HG03558 (cell line): ENCODE results near the gene CDH13.

Experiments
- ATAC-seq: cut with Tn5 transposase; IDR thresholded peaks from one replicate; pipeline ENCODE4 v1.9.1; 2021; ENCODE audit warnings: moderate number of reproducible peaks; ENCODE audit not compliant: unreplicated experiment; ENCODE audit errors: extremely low read depth

CDH13 gene

DNA sequence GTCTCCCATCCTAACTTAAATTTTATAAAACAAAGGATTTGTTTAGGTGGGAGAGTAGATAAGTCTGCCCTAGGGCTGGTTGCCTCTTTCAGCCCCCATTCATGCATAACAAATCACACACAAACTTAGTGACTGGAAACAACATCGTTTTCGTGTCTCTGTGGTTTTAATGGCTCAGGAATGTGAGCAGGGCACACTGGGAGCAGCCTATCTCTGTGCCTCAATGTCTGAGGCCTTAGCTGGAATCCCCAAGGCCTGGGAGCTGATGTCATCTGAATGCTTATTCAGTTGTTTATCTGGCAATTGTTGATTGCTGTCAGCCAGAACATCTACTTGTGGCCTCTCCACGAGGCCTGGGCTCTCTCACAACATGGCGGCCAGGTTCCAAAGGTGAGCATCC is 1079.1 kb downstream of the CDH13 start:
- no peak for ATAC-seq

DNA sequence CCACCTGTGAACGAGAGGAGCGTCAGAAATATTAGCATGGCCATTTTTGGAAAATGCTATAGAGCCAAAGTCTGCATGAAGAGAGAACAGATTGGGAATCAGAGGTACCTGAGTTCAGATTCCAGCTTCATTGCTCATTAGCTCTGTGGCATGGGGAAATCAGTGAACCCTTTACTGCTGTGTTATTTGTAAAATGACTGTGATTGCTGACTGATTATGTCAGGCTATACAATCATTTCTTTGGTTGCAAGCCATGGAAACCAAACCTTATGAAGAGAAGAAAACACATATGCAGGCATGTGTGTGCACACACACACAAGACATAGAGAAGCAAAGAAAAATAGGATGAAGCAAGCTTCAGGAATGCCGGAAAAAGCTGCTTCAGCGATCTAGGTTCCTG is 1079.6 kb downstream of the CDH13 start:
- no peak for ATAC-seq

DNA sequence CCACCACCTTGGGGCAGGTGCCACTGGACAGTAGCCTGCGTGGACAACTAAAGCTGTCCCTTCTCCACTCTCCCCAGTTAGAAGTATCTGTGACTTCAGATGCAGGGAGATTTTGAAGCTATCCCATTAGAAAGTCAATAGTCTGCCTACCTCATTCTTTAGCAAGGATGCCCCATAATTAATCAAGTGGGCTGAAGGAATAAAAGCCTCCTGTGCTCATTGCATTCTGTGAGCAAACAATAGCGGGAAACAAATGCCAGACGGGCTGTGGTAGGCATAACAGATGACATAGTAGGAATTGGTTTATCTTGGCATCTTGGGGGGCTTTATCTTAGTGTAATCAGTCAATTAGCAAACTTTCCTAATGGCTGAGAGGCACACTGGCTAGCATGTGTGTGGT is 1084.3 kb downstream of the CDH13 start:
- ATAC-seq = no peak

DNA sequence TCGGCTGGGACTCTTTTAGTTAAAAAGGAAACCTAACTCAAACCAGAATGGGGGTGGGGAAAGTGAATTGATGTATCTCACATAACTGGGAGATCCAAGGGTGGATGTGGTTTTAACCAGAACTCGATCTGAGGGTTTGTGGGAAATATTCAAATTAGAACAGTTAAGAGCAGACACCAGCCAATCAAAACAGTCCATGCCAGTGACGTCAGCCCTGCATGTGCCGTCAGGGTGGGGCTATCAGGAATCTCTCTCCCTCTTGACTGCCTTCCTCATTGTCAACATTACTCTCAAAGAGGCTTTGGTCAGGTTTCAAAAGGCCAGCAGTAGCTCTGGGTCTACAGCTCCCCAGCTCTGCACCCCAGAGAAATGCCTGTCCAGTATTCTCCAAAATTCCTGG is 1086.8 kb downstream of the CDH13 start:
- ATAC-seq = no peak

DNA sequence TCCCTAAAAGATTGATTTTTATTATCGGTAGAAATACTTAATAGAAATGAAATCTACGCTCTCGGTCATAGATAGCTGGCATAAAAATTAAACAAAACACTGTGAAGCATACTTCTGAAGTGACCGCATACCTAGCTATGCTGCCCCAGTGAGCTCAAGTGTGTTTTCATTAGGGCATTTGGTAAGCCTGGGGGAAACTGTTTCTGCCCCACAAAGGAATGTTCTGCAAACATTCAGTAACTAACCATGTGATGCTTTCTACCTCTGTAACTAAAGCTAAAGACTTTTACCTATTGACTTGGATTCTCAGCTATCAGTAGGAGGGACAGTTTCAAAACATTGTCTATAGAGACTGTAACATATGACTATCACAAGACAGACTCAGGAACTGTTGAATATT is 1087.5 kb downstream of the CDH13 start:
- ATAC-seq = no peak

DNA sequence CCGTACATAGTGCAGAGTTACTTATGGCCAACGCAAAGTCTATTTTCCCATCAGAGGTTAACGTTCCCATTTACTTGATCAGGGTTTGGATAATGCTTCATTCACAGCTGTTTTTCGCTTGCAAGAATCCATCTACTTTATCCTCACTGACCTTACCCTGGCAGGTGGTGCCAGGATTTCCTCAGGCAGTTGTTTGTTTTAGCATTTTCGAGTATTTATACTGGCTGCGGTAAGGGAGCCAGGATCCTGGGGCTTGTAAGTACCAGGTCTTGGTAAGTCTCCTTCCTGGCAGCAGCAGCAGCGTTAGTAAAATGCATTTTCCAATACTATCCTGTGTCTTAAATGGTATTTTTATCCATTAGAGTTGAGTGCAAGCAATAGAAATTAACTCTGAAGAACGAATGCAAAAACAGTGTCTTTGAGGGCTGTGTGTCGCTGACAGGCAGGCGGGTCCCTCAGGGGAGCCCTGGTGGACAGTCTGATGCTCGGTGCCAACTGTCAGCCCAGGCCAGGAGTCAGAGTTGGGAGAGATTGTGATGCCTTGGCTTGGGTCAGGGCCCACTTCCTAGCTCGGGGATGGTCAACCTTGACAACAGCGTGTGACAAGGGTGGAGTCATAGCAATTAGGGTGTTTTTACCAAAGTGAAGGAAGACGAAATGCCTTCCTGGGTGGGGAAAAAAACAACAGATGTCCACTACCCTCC is 1088.6 kb downstream of the CDH13 start:
- no peak for ATAC-seq

DNA sequence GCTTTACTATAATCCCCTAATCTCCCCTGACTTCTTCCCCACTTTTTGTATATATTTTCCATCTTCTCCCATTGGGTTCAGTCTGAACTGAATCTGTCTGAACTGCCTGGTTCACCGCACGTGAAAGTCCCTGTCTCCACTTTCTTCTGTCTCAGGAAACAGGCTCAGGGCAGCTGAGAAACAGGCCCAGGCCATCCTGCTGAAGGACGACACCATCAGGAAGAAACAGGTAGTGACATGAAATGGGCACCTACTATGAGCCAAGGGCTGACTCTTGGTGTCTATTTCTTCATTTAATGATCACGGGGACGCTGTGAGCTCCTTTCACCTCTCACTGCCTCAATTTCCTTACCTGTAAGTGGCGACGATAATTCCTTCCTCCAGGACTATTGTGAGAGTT is 1090.5 kb downstream of the CDH13 start:
- ATAC-seq = no peak

DNA sequence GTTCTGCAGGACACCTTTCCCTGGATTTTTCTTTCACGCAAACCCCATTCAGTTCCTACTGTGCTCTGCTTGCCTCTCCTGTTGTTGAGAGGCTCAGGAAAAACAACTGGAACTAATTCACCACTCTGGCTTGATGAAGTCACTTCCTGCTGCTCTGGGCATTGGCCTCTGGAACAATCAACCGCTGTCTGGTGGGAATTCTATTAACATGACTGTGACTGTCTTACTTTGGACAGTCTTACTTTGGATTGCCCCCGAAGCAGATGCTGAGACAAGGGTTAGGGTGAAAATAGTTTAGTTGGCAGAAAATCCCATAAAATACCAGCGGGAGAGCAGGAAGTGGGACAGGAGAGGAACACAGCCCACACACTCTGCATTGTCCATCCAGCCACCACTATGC is 1091.0 kb downstream of the CDH13 start:
- ATAC-seq = no peak

DNA sequence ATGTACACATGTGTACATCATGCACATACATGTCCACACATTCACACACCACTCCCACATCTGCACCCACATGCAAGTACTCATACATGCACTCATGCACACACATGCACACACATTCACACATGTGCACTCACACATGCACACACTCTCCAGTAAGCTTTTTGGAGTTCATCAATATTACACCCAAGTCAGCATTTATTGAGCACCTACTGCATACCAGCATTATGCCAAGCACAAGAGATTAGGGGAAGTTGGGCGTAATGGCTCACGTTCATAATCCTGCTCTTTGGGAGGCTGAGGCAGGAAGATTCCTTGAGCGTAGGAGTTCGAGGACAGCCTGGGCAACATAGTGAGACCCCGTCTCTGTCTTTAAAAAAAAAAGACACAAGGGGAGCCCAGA is 1093.4 kb downstream of the CDH13 start:
- no peak for ATAC-seq

DNA sequence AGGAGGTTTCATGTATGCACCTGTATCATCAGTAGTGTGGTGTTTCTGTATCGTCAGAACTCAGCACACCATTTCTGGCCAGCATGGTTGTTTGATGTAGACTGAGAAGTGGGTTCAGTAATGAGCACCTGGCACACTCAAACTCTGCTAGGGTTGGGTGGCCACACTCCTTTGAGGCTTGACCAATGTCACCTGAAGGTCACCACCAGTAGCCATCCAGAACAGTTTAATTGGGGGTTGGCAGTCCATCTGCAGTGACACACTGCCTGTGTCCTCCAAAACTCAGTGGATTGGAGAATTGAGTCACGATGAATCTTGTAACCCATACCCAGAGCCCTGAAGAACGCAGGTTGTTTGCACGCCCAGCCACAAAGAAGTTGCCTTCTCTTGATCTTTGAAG is 1094.2 kb downstream of the CDH13 start:
- ATAC-seq = no peak

DNA sequence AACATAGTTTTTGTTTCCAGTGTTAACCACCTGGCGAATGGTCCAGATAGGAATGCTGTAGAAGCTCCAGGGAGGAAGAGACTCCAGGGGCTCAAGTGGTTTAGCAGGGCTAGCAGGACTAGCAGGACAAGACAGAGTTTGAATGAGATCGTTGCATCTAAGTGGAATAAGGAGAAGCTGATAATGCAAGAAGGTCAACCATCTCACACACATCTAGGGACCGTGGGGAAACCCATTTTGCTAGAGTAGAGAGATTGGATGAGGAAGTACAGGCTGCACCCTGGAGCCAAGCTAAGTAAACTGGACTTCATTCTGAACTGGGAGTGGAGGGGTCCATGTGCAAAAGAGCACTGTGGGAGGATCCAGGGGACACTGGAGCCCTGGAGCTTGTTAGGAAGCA is 1094.9 kb downstream of the CDH13 start:
- ATAC-seq = no peak

DNA sequence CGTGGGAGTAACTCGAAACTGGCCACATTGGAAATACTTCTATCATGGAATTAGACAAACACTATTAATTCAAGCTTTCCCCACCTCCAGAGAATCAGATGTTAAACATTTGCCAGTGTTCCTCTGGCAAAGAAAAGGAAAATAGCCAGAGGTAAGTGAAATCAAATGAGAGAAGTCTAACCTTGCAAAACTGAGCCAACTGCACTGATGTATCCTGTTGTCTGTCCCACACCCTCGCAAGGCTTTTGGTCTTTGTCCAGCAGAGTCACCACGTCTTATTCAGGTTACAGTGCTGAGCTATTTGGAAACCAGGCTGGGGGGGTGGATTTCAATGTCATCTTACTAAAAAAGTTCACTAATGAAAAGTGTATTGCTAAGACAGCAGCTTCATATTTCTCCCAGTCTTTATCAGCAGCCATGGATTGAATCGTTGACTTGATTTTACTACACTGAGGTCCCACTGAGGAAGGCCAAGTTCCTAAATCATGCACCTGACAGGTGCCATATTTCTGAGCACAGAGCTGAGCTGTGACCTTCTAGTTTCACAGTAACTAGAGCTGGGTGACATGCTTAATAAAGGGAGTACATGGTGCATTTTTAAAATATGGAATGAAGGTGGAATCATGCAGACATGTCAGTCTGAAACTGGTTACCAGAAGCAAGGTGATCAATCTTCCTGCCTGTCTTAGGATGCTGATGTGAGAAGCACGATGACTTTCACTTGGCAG is 1095.9 kb downstream of the CDH13 start:
- ATAC-seq = no peak

DNA sequence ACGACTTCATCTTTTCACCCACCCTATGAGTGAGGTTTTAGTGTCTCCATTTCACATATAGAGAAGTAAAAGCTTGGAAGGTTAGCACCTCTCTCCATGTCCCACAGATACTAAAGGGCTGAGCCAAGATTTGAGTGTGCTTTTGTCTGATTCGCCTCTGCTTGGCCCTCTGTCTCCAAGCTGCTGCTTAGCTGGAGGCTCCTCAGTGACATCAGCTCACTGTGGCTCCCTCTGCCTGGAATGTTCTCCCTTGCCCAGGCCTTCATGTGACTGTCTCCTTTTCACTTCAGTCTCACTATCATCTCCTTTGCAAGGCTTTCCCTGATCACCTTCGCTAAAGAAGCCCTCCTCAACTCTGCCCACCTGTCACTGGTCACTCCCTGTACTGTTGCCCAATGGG is 1096.5 kb downstream of the CDH13 start:
- ATAC-seq = no peak

DNA sequence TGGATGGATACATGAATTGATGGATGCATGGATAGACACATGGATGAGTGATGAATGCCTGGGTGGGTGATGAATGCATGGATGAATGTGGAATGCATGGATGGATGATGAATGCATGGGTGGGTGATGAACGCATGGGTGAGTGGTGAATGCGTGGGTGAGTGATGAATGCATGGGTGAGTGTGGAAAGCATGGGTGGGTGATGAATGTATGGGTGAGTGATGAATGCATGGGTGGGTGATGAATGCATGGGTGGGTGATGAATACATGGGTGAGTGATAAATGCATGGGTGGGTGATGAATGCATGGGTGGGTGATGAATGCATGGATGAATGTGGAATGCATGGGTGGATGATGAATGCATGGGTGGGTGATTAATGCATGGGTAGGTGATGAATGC is 1097.1 kb downstream of the CDH13 start:
- ATAC-seq = no peak

DNA sequence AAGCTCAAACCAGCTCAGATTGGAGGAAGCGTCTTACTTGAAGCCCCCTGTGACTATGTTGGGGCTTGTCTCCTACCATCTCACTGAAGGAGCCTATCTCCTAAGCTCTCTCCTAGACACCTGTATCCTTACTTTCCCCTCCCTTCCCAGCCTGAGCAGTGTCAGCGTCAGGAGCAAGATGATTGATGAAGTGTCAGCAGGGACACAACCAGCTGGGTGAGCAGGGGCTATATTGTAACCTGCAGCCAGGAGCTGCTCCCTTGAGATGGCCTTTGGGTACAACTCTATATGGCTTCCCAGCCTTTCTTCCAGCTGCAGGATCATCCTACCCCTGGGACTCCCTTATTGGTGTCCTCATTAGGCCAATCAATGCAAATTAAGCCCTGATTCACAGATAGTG is 1097.8 kb downstream of the CDH13 start:
- no peak for ATAC-seq

DNA sequence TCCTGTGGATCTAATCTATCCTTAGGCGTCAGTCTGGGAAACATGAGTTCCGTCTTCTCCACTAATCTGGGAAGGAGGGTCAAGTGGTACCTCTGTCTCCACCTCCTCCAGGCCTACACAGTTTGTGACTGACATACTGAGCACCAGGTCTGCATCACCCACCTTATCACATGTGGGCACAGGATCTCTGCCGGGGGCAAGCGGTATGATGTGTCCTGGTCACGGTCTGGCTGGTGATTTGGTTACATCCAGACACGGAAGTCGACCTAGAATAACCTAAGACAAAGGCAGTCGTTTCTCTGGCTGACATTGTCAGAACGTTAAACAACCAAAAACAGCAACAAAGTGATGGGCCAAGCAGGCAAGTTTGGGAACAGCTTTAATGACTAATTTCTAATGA is 1098.5 kb downstream of the CDH13 start:
- no peak for ATAC-seq

DNA sequence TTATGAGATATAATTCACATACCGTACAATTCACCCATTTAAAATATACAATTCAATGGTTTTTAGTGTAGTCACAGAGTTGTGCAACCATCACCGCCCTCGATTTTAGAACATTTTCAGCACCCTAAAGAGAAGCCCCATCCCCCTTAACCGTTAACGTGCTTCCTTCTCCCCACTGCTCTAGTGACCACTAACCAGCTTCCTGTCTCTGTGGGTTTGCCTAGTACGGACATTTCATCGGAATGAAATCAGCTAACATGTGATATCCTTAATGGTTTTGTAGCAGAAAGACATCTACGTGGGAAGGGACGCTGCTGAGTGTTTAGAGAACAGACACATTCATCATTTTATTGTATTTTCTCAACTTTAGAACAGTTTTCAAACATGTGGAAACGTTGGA is 1100.2 kb downstream of the CDH13 start:
- ATAC-seq = no peak

DNA sequence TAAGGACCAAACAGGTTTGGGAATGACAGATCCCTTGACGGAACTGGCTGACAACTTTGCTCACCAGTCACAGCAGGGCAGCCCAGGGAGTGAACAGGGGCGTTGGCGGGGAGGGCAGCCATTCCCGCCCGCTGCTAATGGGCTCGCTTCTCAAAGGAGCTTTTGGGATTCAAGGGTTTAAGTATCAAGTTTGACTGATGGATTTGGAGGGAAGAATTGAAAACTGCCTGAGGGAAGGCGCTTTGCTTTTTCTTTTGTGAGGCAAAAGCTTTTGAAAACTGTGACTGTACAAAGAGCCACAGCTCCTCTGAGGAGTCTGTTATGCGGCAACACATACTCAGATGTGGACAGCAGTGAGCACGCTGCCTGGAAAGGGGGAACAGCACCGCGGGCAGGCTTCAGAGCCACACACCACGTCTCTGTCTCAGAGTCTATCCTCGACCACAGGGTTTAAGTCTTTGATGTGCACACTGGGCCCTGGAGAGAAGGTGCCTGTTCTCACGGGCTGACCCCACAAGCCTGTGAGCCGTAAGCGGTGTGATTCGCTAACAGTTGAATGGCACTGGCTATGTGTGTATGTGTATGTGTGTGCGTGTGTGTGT is 1101.1 kb downstream of the CDH13 start:
- ATAC-seq = no peak

DNA sequence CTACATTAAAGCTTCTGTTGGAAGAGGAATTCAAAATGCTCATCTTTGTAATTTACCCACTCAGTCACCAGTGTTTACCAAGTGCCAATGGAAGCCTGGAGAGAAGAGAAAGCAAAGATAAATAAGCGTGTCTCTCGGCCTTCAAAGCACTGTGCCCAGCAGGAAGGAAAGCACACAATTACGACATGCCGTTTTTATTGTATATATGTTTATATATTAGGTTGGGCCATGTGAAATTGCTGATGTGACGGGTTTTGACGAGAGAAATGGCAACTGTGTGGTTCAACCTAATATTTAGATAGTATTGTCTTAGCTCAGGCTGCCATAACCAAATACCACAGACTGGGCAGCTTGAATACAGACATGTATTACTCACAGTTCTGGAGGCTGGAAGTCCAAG is 1101.7 kb downstream of the CDH13 start:
- no peak for ATAC-seq

DNA sequence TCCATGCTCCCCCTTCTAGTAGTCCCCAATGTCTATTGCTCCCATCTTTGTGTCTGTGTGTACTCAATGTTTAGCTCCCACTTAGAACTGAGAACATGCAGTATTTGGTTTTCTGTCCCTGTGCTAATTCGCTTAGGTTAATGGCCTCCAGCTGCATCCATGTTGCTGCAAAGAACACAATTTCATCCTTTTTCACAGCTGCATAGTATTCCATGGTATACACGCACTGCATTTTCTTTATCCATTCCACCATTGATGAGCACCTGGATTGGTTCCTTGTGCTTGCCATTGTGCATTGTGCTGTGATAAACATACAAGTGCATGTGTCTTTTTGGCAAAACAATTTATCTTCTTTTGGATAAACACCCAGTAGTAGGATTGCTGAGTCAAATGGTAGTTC is 1104.0 kb downstream of the CDH13 start:
- ATAC-seq = no peak

DNA sequence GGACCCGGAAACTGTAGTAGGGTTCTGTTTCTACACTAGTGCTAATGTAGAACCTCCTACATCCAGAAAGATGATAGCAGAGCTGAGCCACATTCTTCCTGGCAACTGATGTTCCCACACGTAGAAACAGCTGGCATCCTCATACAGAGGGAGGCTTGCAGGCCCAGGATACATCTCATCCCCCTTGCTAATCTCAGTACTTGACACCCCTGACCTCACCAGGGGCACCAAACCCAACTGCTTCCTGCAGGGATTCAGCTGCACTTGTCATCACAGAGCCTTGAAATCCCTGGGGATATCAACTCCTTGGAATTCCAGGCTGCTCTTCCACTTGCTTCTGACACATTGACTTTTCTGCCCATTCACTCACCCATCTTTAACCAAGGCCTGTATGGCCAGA is 1105.8 kb downstream of the CDH13 start:
- no peak for ATAC-seq

DNA sequence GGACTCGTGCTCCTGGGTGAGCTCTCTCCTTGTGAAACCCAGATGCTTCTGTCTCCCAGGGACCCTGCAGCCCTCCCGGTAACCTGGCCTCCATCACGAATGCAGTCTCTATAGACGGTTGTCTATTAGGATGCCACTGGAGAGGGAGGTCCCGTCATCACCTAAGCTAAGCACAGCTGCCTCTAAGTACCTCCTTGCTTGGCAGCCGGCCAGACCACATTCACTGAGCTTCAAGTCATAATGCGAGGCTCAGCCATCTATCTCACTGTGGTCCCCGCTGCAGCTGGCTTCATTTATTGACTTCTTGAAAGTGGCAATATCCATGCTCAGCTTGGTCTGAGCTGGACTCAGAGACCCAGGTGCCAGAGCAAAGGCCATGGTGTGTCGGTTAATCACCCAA is 1106.5 kb downstream of the CDH13 start:
- no peak for ATAC-seq
